ENCODE results near the gene BLNK.

BLNK gene

GRCh38 chr10:96260014-96260413 is 11.4 kb downstream of the BLNK start:
- DNase-seq = no peak

DNA sequence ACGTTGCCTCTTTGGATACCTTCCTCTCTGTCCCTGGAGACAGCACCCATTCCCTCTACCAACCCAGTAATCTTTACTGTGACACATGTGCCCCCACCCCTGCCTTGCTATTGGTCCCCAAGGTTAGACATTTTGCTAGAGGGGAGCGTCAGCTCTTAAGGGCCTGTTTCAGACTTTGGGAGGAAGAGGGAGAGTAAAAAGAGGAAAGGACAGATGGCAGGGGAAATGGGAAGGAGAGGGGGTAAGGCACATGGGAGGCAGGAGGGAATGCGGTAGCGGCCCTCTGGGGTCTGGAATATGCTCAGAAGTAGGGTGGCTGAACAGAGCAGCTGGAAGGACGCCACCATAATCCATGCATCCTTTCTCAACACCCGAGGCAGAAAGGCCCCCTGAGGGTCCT is 12.2 kb downstream of the BLNK start:
- no peak for DNase-seq

DNA sequence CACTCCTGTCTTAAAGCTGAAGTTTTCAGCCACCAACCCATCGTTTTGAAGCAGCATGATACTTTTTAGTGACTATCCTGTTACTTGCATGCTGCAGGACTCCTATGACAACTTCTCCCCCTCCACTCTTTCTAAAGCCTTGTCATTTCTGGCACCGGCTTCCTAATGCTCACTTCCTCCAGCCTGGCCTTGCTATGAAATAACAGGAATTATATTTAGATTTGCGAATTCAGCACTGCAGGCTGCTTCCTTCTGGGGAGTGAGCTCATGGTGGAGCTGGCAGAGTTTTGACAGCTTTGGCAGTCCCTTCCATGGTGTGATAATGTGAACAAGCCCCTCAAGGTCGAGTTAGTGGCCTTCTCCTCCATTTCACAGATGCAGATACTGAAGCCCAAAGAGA is 13.4 kb downstream of the BLNK start:
- no peak for DNase-seq

GRCh38 chr10:96255549-96256333 is 15.6 kb downstream of the BLNK start:
- DNase-seq = peak; percentile 28

GRCh38 chr10:96254976-96255375 is 16.4 kb downstream of the BLNK start:
- peak; percentile 53 for DNase-seq

- DNase-seq = peak; percentile 25
Observed at GRCh38 chr10:96252730-96253129, 18.6 kb downstream of the BLNK start.

DNA sequence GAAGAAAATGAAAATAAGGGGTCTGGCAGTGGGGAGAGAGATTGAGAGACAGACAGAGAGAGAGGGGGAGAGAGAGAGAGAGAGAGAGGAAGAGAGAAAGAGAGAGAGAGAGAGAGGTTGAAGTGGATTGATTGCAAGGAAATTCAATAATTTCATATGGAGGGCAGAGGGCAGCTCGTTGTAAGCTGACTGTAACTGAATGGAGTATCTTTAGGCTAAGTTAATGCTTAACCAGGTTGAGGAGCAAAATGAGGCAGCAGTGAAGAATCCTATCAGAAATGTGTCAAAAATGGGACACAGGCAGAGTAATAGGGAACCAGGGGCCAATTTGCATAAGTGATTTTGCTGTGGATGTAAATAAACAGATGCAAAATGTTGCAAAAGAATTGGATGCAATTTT is 21.0 kb downstream of the BLNK start:
- DNase-seq = no peak

- DNase-seq = peak; percentile 26
Observed at GRCh38 chr10:96249264-96249663, 22.1 kb downstream of the BLNK start.

DNA sequence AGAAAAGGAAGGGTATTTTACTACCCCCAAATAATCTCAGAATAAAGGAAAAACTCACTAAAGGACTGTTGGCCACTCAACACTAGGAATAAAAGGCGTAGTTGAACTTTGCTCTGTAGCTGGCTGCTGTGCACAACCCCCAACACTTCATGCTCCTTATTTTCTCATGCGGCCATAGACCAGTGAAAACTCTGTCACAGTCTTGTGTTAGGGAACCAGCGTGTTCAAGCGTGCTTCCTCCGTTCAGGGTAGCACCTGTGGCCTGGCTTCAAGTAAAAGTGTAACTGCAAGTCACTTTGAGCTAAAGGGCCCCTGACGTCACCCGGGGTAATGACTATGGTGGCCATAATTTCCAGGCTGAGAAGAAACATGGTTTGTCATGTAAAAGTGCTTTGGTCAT is 27.0 kb downstream of the BLNK start:
- DNase-seq = peak; percentile 41

- DNase-seq = peak; percentile 11
Observed at GRCh38 chr10:96243296-96243695, 28.1 kb downstream of the BLNK start.

DNA sequence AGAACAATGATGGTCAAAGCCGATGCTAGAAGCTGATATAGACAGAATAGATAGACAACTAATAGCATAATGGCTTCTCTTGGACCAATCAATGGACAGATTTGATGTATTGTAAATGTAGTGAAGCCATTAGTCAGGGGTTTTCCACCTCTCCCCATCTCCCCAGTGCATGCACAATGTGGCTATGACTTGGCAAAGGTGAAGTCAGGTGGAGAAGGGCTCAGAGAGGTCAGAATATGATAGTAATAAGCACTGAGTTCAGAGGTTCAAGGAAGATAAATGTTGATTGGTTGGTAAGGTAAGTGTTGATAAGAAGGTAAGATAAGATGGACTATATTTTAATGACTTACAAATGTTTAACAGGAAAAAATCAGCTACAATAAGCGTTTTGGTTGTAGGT is 28.5 kb downstream of the BLNK start:
- DNase-seq = no peak

DNA sequence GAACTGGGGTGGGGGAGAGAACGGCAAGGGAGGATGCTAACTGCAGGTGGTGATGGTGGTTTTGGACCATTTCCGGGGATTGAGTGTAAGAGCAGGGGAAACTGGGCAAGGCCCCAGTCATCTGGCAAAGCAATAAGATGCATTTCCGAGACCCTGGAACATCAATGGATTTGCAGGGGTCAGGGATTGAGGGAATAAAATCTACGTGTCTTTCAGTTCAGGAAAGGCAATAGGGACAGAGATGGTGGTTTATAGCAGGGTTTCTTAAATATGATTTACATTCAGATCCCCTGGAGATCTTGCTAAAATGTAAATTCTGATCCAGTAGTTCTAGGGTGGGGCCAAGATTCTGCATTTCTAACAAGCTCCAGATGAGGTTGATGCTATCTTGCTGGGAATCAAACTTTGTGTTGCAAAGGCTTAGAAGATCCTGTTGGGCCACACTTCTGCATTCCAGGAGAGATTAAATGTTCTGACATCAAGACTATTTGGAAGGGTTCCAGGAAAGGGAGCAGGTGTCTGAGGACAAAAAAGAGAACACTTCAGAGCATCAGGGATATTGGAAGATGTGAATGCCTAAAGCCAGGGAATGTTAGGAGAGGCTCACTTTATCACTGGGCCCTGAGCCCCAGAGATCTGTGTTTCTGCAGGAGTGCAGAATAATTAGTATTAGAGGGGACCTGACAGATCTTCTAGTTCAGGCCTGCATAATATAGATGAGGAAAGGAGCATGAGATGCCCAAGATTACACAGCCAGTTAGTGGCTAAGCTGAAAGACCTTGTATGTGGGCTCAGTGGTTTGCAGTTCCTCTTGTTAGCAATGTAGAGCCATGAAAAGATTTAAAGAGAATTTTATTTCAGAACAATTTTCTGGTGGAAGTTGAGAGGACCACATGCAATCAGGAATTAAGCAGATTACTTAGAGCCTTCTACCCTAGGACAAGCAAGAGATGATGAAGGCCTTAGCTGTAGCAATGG is 32.4 kb downstream of the BLNK start:
- peak; percentile 21 for DNase-seq

GRCh38 chr10:96236876-96237275 is 34.5 kb downstream of the BLNK start:
- DNase-seq = peak; percentile 4

DNA sequence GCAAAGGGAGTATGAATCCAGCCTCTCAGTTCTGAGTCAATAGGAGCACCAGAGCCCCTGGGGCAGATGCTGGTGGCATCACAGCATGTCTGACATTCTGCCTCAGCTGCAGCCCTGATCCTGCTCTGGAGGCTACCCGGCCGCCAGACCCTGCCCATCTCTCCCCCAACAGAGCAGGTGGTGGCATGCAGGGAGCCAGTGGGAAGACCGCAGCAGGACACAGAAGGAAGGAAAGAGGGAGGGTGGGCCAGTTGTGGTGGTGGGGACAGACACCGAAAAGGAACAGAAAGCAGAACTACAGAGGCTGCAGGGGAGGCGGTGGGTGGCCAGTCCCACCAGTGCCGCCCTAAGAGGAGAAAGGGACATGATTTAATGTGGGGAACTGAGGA is 35.3 kb downstream of the BLNK start:
- peak; percentile 17 for DNase-seq

DNA sequence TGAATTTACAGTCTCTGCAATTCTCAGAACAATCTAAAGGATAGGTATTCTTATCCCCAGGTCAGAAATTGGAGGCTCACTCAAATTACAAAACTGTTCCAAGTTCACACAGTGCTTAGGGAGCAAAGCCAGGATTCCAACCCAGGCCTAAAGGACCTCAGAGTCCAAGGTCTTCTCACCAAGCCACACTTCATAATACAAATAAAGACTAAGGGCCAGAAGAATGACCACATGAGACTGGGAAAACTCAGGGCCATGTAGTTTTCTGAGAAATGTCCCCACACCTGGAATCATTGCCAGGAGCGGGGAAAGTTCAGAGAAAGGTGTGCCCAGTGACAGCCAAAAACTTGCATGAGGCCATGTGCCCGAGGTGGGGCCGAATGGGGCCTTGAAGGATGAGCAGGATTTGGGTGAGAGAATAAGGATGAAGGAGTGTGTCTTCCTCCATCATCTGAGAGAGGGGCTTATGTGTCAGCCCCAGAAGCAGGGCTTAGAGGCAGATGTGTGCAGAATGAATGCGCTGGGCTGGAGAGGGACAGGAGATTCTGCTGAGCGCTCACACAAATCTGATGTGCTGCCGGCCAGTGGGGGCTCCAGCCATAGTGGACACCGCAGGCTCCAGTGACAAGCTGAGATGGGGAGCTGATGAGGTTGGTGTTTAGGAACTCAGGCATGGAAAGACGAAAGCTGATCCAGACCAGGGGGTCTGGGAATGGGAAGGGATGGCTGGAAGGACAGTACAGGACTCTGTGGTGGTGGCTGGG is 35.9 kb downstream of the BLNK start:
- peak; percentile 32 for DNase-seq

DNA sequence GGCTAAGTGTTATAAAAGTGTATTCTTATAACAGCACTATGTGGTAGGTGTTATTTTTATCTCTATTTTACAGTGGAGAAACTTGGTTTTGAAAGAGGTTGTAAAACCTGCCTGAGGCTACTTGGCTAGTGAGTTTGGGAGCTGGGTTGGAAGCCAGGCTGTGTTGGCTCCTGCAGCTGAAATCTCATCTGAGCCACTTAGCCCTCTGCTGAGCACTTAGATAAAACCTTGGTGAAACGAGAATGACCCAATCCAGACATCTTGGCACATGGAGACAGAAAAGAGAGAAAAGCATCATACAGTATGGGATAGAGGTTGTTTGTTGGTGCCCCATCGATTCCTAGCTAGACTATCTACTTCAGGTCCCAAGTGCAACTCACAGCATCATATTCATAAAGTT is 37.4 kb downstream of the BLNK start:
- DNase-seq = peak; percentile 29

- DNase-seq = peak; percentile 29
Observed at GRCh38 chr10:96230527-96230926, 40.8 kb downstream of the BLNK start.

- DNase-seq = peak; percentile 89
Observed at GRCh38 chr10:96229568-96230030, 41.8 kb downstream of the BLNK start.

DNA sequence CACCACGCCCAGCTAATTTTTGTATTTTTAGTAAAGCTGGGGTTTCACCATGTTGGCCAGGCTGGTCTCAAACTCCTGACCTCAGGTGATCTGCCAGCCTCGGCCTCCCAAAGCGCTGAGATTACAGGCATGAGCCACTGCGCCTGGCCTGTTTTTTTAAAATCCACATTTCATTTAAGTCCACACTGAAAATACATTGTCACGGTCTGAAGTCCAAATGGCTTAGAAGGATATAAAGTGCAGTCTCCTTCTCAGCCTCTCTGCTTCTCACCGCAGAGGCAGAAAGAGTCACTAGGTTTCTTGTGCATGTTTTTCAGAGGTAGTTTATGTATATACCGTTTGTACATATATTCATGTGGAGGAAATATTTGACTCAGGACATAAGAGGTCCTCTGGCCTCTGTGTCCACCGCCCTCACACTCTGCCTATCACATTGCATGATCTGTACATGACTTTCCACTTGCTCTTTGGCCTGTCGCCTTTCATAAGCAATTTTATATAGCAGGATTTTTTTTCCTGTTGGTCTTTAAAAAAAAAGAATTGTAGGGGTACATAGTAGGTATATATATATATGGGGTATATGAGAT is 42.9 kb downstream of the BLNK start:
- DNase-seq = peak; percentile 5

DNA sequence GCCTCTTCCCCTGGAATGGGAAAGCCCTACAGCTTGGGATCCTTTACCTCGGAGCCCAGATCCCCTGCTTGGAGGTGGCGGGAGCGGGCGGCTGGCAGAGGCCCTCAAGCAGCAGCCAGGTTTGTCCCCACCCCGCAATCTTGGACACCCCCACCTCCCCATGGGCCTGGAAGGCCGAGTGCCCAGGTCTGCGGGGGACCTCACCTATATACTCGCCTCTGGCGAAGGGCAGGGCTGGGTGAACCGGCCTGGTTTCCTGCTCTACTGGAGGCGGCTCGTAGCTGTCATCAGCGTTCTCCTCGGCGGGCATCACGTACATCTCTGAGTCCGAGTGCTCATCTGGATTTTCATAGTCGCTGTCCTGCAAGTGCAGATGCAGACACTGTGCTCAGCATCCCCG is 44.2 kb downstream of the BLNK start:
- DNase-seq = peak; percentile 51

DNA sequence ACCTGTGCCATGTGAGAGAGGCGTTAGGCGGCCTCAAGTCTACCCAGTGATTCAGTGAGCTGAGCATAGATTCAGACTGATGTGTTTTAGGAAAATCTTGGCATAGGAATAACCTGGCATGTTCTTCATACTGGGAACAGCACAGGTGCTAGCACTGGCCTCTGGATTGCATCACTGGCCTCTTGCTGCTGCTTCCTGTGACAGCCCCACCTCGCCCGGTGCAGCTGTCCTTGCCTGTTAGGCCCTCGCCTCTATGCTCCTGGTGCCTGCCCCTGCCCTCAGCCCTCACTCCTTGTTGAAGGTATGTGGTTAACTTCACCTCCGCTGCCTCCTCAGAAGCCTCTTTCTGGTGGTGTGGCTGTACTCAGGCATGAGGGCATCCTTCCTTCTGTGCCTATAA is 46.2 kb downstream of the BLNK start:
- DNase-seq = peak; percentile 46

GRCh38 chr10:96222908-96223307 is 48.5 kb downstream of the BLNK start:
- DNase-seq = peak; percentile 32

- peak; percentile 0 for DNase-seq
Observed at GRCh38 chr10:96222441-96222840, 48.9 kb downstream of the BLNK start.
